Omental fat pad (tissue), 4 donors: ENCODE measurements around the gene YARS1. TPM values are rescaled to one million over a fixed set of nuclear protein-coding genes. Genes with fewer than 3 reads are reported as not detected.

Experiments used
- ATAC-seq: fragments of 150-250 bp; one replicate; pipeline ENCODE4 v1.9.1; 2016; ENCODE audit warnings: mild to moderate bottlenecking, moderate library complexity; ENCODE audit not compliant: low FRiP score
- DNase-seq: peaks from one replicate; pipeline ENCODE4 v3.0.0-alpha.2; 2019; ENCODE audit warnings: low spot score
- total RNA-seq, 4 donors: library from RNA; depleted of rRNA; stranded (reverse); fragments of >200 nt; gene quantifications; one replicate each; pipeline ENCODE4 v1.1.0, GENCODE V29; 2016
- TF ChIP-seq, protein P1 (sequence below), 3 donors: fragments of 450-650 bp; IDR thresholded peaks; one replicate each; pipeline ENCODE4 v1.5.1; 2016 to 2017; ENCODE audit warnings: antibody characterized with exemption in 3 of 3, mild to moderate bottlenecking in 3 of 3, moderate library complexity in 2 of 3

Gene YARS1
- total RNA-seq, 4 donors from 2014 or later = 59.1 to 124 (median 62.6) TPM

DNA sequence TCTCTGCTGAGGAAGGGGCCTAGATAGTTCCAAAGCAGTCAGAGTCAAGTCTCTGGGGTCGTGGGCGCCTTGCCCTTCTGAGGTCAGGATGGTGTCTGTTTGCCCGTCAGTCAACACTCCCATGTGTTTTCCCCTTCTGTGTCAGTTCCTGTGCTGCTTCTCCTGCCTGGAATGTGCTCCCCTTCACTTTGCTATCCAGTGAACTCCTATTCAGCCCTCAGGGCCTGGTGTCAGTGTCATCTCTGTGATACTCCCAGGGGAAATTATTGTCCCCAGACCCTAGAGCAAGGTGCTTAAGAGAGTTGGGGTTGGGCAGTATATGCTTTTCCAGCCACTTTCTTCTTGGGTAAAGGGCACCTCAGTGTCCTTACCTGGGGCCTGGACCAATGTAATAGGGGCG is 68.8 kb downstream of the YARS1 start:
- TF ChIP-seq, protein P1, sequence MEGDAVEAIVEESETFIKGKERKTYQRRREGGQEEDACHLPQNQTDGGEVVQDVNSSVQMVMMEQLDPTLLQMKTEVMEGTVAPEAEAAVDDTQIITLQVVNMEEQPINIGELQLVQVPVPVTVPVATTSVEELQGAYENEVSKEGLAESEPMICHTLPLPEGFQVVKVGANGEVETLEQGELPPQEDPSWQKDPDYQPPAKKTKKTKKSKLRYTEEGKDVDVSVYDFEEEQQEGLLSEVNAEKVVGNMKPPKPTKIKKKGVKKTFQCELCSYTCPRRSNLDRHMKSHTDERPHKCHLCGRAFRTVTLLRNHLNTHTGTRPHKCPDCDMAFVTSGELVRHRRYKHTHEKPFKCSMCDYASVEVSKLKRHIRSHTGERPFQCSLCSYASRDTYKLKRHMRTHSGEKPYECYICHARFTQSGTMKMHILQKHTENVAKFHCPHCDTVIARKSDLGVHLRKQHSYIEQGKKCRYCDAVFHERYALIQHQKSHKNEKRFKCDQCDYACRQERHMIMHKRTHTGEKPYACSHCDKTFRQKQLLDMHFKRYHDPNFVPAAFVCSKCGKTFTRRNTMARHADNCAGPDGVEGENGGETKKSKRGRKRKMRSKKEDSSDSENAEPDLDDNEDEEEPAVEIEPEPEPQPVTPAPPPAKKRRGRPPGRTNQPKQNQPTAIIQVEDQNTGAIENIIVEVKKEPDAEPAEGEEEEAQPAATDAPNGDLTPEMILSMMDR (IDR thresholded peaks at IDR 0.05) = no peak

DNA sequence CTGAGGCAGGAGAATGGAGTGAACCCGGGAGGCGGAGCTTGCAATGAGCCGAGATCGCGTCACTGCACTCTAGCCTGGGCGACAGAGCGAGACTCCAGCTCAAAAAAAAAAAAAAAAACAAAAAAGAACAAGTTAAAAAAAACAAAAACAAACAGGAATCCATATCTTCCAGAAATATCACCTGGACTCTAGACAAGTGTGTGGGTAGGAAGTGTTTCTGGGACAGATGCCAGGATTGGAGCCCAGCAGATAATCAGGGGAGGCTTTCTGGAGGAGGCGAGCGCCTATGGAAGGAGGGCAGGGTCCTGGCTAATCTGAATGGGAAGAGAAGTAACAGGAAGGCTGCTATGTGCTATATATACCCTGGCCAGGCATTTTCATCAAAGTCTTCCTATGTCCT is 71.0 kb downstream of the YARS1 start:
- TF ChIP-seq, protein P1 (IDR thresholded peaks at IDR 0.05) = no peak

More for the DNA sequence above, 68.8 kb downstream of the YARS1 start:
- DNase-seq (no peak), ATAC-seq (no peak)

DNA sequence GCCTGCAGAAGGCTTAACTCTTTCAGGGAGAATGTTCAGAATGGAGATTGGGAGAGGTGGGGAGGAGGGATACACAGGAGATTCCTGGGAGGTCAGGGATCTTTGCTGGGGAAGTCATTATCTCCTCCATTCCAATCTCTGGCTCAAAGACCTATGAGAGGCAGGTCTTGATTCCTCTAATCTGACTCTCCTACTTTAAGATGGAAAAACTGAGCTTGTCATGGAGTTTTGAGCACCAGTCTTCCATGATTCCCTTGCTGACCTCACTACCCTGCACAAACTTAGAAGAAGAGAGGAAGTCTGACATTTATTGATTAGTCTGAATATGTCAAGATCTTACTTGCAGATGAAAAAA is 73.1 kb downstream of the YARS1 start:
- TF ChIP-seq, protein P1 (IDR thresholded peaks at IDR 0.05) = no peak
- ATAC-seq (no peak), DNase-seq (no peak)

More for the DNA sequence above, 71.0 kb downstream of the YARS1 start:
- no peak for DNase-seq
- ATAC-seq = no peak

DNA sequence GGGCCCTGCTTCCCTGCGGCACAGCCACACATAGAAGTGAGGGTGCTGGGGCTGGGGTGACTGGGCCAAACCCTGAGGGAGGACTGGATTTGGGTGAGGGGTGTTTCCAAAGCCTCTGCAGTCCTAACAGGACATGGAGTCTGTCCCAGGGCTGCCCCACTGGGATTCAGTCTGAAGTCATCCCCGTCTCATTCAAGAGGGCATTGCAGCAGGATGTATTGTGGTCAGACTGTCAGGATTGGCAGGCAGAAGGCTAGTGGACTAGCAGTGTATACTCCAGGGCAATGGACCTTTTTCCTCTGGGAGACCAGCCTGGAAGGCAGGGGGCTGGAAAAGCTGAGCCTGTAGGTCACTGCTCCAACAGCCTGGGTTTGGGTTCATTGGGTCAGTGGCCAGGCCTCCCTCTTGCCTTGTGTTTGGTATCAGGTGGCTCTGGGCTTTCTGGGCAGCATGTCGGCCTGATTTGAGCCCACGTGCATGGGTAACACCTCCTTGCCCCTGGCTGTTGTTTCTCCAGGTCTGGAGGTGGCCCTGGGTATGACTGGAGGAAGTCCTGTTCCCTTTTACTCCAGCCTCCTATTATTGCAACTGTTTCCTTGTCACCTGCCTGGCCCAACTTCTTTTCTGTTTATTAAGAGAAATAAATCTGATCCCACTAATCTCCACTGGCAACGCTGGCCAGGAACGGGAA is 73.6 kb downstream of the YARS1 start:
- ATAC-seq = no peak

DNA sequence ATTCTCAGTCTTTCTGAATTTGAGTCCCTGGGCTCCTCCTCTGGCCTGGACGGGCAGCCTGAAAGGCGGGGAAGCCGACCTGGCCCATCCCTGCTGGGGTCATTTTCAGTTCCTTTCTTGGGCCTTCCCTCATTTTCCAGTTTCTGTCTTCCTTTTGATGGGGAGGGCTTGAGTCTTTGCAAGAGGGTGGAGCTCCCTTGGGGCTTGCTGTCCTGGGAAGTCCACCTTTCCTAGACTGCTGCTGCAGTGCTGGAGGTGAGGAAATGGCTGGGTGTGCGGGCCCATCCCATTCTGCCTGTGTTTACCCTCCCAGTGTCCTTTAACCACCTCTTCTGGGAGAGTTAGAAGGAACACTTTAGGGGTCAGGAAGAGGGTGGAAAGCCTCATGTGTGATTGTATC is 74.2 kb downstream of the YARS1 start:
- TF ChIP-seq, protein P1 (IDR thresholded peaks at IDR 0.05) = no peak
- peak; percentile 29 for ATAC-seq
- no peak for DNase-seq

More for the DNA sequence above, 73.6 kb downstream of the YARS1 start:
- DNase-seq = no peak
- TF ChIP-seq, protein P1 (IDR thresholded peaks at IDR 0.05) = no peak

DNA sequence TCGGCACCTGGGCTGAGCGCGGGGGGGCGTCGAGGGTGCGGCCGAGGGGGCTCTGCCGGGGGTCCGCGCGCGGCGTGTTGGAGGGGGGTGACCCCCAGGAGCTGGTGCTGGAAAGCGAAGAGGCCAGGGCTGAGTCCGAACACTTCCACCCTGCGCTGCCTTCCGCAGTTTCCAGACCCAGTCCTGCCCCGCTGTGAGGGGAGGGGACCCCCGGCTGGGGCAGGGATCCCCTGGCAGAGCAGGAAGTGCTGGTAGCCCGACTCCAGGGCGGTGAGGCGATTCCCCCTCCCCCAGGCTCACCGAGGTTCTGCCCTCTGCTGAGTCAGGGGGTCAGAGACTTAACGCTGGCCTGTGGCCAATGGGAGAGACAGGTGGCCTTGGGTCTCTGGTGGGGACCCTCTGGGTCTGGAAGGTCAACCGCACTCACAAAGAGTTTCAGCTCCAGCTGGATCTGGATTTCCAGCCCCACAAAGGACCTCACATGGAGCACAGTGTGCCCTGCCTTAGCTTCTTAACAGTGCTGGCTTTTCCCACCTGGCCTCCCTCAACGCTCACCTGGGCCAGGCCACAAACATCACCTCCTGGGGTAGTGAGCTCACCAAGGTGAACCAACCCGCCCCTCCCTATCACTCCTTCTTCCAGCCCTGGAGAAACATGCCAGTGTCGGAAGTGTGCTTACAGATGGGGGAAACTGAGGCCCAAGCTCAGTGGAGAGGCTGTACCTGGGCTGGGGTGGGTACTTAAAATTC is 74.8 kb downstream of the YARS1 start:
- ATAC-seq (peak; percentile 41), DNase-seq (no peak)
- TF ChIP-seq, protein P1 (IDR thresholded peaks at IDR 0.05) = no peak
